ENCODE measurements around the gene ST6GAL2.

Gene ST6GAL2, protein sequence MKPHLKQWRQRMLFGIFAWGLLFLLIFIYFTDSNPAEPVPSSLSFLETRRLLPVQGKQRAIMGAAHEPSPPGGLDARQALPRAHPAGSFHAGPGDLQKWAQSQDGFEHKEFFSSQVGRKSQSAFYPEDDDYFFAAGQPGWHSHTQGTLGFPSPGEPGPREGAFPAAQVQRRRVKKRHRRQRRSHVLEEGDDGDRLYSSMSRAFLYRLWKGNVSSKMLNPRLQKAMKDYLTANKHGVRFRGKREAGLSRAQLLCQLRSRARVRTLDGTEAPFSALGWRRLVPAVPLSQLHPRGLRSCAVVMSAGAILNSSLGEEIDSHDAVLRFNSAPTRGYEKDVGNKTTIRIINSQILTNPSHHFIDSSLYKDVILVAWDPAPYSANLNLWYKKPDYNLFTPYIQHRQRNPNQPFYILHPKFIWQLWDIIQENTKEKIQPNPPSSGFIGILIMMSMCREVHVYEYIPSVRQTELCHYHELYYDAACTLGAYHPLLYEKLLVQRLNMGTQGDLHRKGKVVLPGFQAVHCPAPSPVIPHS

DNA sequence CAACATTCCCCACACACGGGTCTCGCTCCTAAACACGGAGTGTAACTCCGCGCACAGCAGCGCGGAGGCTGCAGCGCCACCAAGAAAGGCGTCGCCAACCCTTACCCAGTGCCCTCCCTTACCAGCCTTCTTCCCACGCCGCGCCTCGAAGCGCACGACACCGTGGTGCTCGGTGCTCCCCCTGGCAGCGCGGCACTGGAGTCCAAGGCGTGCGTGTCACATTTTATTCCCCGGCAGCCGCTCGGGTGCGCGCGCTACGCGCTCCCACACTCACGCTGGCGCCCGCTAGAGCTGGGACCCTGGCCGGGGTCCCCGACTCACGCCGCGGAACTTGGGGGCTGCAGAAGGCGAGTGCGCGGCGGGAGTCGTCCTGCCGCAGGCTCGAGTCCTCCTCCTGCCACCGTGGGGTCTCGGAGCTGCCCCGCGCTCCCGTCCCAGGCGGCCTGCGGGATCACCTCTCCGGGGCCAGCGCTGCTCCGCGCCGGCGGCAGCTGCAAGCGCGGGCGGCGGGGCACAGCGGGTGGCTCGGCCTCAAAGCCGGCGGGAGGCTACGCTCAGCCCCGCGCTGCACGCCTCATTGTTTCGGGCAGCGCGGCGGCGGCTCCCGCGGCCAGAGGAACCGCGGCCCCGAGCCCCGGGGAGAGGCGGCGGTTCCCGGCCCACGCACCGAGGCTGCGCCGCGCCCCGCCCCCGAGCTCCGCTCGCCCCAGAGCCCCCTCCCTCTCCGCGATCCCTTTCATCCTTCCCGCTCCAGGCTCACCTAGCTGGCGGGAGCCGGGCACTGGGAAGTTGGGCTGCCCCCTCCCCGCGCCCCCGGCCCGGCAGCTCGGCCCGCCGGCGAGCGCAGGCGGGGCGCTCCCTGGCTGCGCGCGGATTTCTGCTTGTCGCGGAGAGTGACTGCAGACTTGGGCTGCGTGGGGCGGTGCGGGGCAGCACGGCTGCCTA is at the start of gene ST6GAL2:
TSS of gene ST6GAL2 (minus strand) at position 197 of the 945 bp plus-strand sequence. CDS start 42,190 bp downstream, outside the sequence.
- Histone ChIP-seq H3K36me3 (ENCODE audit: control insufficient read depth, insufficient read depth, low read length) (no peaks in the 10 kb centered on the region), H3K4me3 (ENCODE audit: low read depth, low read length) (peak within 1 kb of the TSS; percentile 63), H3K4me1 (ENCODE audit: control insufficient read depth, insufficient read depth, low read length) (peaks cover 26% of the 10 kb centered on the region; the same call in 1 of the 2 replicates), H3K27ac (ENCODE audit: low read depth, low read length) (no peak within 1 kb of the TSS), H3K27me3 (ENCODE audit: control insufficient read depth, insufficient read depth, low read length) (peaks cover 45% of the 10 kb centered on the region), H3K9ac (ENCODE audit: low read length) (peak within 1 kb of the TSS; percentile 85), H3K9me3 (ENCODE audit: control insufficient read depth, insufficient read depth, low read depth, low read length) (no peaks in the 10 kb centered on the region)

DNA sequence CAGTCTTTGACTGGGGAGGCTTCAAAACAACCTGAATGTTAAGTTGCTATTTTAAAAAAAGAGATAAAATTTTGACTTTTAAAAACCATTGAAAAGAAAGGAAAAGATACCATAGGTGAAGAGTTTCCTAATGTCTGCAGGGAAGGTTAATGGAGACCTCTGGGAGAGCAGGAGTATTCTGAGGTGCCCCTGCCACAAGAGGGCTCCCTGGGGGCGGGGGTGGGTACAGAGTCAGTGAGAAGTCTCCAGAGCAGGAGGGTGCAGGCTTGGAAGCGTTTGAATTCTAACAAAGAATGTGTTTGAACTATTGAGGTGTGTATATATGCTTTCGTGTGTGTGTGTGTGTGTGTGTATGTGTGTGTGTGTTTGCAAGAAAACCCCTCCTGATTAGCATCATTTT is 46.7 kb upstream of the ST6GAL2 start:
- H3K4me3 ChIP-seq (ENCODE audit: low read depth, low read length) = no peak overlapping the region
- no peaks in the 10 kb centered on the region for H3K4me1 ChIP-seq (ENCODE audit: control insufficient read depth, insufficient read depth, low read length)
- no peak overlapping the region for H3K9ac ChIP-seq (ENCODE audit: low read length)
- H3K27me3 ChIP-seq (ENCODE audit: control insufficient read depth, insufficient read depth, low read length) = no peaks in the 10 kb centered on the region
- no peaks in the 10 kb centered on the region for H3K9me3 ChIP-seq (ENCODE audit: control insufficient read depth, insufficient read depth, low read depth, low read length)
- no peaks in the 10 kb centered on the region for H3K36me3 ChIP-seq (ENCODE audit: control insufficient read depth, insufficient read depth, low read length)
- H3K27ac ChIP-seq (ENCODE audit: low read depth, low read length) = no peak overlapping the region

DNA sequence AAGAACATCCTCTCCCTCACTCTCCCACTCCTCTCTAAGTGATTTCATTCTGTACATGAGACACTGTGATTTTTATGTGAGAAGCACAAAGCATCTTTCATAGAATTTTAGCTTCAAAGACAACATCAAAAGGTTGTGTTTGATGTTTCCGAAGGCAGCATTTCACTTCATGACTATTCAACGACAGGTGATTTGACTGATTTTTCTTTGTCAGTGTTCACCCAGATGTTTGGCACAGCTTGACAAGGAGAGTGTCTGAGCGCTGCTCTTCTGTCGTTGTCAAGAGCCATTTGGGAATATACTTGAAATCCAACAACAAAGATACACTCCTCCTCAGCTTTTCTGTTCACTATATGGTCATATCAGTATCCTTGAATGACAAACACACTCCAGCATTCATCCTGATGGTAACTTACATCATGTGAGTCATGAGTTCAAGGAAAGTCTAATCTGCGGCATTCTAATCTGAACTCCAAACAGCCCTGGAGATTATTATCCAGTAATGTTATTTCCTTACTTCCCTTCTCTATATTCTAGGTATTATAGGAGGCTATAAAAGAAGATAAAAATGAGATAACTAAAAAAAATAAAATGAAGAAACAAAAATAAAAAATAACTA is 45.9 kb upstream of the ST6GAL2 start:
- Histone ChIP-seq H3K27ac (ENCODE audit: low read depth, low read length) (no peak overlapping the region), H3K36me3 (ENCODE audit: control insufficient read depth, insufficient read depth, low read length) (no peaks in the 10 kb centered on the region), H3K4me3 (ENCODE audit: low read depth, low read length) (no peak overlapping the region), H3K9me3 (ENCODE audit: control insufficient read depth, insufficient read depth, low read depth, low read length) (peaks cover 3% of the 10 kb centered on the region; the same call in 1 of the 2 replicates), H3K27me3 (ENCODE audit: control insufficient read depth, insufficient read depth, low read length) (no peaks in the 10 kb centered on the region), H3K4me1 (ENCODE audit: control insufficient read depth, insufficient read depth, low read length) (no peaks in the 10 kb centered on the region), H3K9ac (ENCODE audit: low read length) (no peak overlapping the region)

DNA sequence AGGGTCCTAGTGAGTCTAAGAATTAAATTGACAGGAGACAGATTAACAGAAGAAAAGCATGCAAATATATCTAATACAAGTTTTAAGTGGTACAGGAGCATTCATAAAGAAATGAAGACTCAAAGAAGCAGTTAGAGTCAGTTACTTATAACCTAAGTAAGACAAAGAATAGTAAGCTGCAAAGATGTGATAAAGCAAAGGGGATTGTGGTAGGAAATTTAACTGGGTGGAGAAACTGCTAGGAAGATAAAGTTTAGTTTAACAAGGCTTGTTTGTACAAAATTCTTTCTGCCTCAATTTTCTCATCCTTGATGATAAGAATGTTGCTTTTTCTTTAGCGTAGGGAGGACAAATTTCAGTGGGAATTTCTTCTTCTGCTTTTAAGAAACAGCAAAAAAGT is 35.5 kb upstream of the ST6GAL2 start:
- Histone ChIP-seq H3K4me3 (ENCODE audit: low read depth, low read length) (no peak overlapping the region), H3K9me3 (ENCODE audit: control insufficient read depth, insufficient read depth, low read depth, low read length) (peaks cover 3% of the 10 kb centered on the region; the same call in 1 of the 2 replicates), H3K9ac (ENCODE audit: low read length) (no peak overlapping the region), H3K27ac (ENCODE audit: low read depth, low read length) (no peak overlapping the region), H3K4me1 (ENCODE audit: control insufficient read depth, insufficient read depth, low read length) (peaks cover 8% of the 10 kb centered on the region; the same call in 1 of the 2 replicates), H3K27me3 (ENCODE audit: control insufficient read depth, insufficient read depth, low read length) (no peaks in the 10 kb centered on the region), H3K36me3 (ENCODE audit: control insufficient read depth, insufficient read depth, low read length) (no peaks in the 10 kb centered on the region)

DNA sequence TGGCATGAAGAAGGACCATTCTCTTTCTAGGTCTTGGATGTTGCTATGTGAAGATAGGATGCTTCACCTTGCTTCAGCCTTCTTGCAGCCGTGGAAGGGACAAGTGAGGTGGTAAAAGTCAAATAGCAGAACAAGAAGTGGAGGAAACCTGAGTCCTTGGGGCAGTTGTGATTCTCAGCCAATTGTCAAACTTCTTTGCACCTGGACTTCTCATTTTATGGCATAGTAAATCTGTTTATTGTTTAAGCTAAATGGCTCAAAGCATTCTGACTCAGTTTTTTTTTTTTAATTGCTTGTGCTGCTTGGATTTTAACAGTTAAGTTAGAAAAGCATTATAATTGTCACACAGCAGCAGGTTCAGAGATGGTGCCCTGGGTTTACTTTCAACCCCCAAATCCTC is 33.0 kb upstream of the ST6GAL2 start:
- Histone ChIP-seq H3K36me3 (ENCODE audit: control insufficient read depth, insufficient read depth, low read length) (no peaks in the 10 kb centered on the region), H3K9ac (ENCODE audit: low read length) (no peak overlapping the region), H3K9me3 (ENCODE audit: control insufficient read depth, insufficient read depth, low read depth, low read length) (no peaks in the 10 kb centered on the region), H3K4me3 (ENCODE audit: low read depth, low read length) (no peak overlapping the region), H3K27ac (ENCODE audit: low read depth, low read length) (no peak overlapping the region), H3K27me3 (ENCODE audit: control insufficient read depth, insufficient read depth, low read length) (no peaks in the 10 kb centered on the region), H3K4me1 (ENCODE audit: control insufficient read depth, insufficient read depth, low read length) (peaks cover 8% of the 10 kb centered on the region; the same call in 1 of the 2 replicates)

DNA sequence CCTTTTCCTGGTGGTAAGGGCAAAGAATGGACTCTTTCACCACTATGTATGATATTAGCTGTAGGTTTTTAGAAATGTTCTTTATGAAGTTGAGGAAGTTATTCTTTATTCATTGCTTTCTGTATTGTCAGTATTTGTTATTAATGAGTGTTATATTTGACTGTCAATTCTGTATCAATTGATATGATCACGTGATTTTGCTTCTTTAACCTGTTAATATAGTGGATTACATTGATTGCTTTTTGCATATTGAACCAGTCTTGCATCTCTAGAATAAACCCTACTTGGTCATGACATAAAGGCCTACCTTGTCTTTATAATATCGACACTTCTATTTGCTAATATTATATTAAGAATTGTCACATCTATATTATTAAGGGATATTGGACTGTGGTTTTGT is 18.3 kb upstream of the ST6GAL2 start:
- peaks cover 4% of the 10 kb centered on the region for H3K9me3 ChIP-seq (ENCODE audit: control insufficient read depth, insufficient read depth, low read depth, low read length)
- no peak overlapping the region for H3K4me3 ChIP-seq (ENCODE audit: low read depth, low read length)
- no peak overlapping the region for H3K9ac ChIP-seq (ENCODE audit: low read length)
- H3K27ac ChIP-seq (ENCODE audit: low read depth, low read length) = no peak overlapping the region
- H3K4me1 ChIP-seq (ENCODE audit: control insufficient read depth, insufficient read depth, low read length) = no peaks in the 10 kb centered on the region
- H3K27me3 ChIP-seq (ENCODE audit: control insufficient read depth, insufficient read depth, low read length) = no peaks in the 10 kb centered on the region
- H3K36me3 ChIP-seq (ENCODE audit: control insufficient read depth, insufficient read depth, low read length) = no peaks in the 10 kb centered on the region

DNA sequence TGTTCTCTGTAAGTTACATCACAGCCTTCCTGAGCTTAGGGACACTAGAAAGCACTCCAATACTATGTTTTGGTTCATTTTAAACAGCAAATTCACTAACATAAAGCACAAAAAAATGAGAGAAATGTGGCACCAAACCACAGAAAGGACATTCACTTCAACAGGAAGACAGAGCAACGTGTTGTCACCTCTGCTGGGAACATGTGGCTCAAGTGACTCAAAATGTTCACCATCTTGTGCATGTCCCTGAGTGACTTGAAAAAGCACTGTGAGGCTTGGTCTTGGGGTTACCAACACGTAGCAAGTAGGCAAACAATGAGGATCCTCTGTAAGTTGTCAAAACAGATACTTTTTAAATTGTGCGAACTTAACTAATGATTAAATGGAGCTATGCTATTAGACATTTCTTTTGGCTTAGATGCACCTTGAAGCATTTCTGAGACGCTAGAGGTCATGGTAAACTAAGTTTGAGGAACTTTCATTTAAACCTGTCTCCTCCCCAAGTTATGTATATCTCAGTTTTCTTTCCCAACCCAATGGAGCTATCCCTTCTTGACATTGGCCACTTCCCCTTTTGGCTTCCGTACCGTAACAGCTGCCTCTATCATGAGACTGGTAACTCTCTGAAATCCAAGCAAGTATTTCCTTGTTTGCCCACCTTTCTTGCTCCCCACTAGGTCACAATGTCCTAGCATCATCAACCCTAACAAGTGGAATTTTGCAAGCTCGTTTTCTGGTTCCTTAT is 14.0 kb upstream of the ST6GAL2 start:
- Histone ChIP-seq H3K9me3 (ENCODE audit: control insufficient read depth, insufficient read depth, low read depth, low read length) (no peaks in the 10 kb centered on the region; the same call in 1 of the 2 replicates), H3K27me3 (ENCODE audit: control insufficient read depth, insufficient read depth, low read length) (no peaks in the 10 kb centered on the region), H3K36me3 (ENCODE audit: control insufficient read depth, insufficient read depth, low read length) (no peaks in the 10 kb centered on the region)

DNA sequence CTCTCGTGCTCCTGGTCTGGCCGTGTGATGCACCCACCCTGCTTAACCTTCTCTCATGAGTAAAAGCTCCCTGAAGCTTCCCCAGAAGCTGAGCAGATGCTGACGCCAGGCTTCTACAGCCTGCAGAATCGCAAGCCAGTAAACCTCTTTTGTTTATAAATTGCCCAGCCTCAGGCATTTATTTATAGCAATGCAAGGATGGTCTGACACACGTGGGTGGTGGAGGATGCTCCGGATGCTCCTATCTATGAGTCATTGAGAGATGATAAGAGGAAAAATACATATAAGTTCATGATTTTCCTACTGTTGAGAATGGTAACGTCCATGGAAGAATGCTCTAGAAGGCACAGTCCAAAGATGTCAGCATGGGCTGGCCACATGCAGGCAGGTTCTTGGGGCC is 8.6 kb upstream of the ST6GAL2 start:
- Histone ChIP-seq H3K27me3 (ENCODE audit: control insufficient read depth, insufficient read depth, low read length) (no peaks in the 10 kb centered on the region), H3K27ac (ENCODE audit: low read depth, low read length) (no peak overlapping the region), H3K9ac (ENCODE audit: low read length) (no peak overlapping the region), H3K4me3 (ENCODE audit: low read depth, low read length) (no peak overlapping the region), H3K9me3 (ENCODE audit: control insufficient read depth, insufficient read depth, low read depth, low read length) (no peaks in the 10 kb centered on the region), H3K36me3 (ENCODE audit: control insufficient read depth, insufficient read depth, low read length) (no peaks in the 10 kb centered on the region), H3K4me1 (ENCODE audit: control insufficient read depth, insufficient read depth, low read length) (peaks cover 12% of the 10 kb centered on the region; the same call in 1 of the 2 replicates)

More for the DNA sequence above, 14.0 kb upstream of the ST6GAL2 start:
- H3K4me3 ChIP-seq (ENCODE audit: low read depth, low read length) = no peak overlapping the region
- H3K27ac ChIP-seq (ENCODE audit: low read depth, low read length) = no peak overlapping the region
- H3K9ac ChIP-seq (ENCODE audit: low read length) = no peak overlapping the region
- H3K4me1 ChIP-seq (ENCODE audit: control insufficient read depth, insufficient read depth, low read length) = no peaks in the 10 kb centered on the region

DNA sequence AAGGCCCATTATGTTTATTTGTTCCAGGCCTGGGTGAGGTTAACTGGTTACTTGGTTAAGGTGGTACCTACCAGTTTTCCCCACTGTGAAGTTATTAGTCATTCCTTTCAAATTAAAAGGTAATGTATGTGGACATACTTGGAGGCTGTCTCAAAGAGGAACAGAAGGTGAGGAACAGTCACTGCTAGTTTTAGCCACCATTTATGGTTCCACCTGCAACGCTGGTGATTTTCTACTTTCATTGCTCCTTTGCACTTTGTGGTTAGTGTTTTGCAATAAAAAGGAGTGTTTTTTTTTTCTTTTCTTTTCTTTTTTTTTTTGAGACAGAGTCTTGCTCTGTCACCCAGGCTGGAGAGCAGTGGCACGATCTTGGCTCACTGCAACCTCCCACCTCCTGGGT is 6.1 kb upstream of the ST6GAL2 start:
- Histone ChIP-seq H3K4me1 (ENCODE audit: control insufficient read depth, insufficient read depth, low read length) (peaks cover 15% of the 10 kb centered on the region; the same call in 1 of the 2 replicates), H3K36me3 (ENCODE audit: control insufficient read depth, insufficient read depth, low read length) (no peaks in the 10 kb centered on the region), H3K4me3 (ENCODE audit: low read depth, low read length) (no peak overlapping the region)

DNA sequence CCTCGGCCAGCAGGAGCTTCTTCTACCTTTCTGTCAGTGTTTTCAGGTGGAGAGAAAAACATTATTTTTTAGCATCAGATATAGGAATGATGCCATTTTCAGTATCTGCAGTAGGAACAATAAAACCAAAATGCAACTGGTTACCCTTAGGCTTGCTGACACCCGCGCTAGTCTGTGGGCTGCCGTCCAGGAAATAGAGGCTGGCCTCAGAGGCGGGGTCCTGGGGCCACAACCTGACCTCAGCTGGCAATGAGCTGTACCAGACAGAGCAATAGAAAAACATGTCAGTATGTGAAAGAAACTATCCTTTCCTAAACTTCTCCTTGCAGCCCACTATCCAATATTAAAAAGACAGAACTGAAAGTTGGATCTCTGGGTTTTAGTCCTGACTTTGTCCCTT is 4.6 kb upstream of the ST6GAL2 start:
- peaks cover 15% of the 10 kb centered on the region; the same call in 1 of the 2 replicates for H3K4me1 ChIP-seq (ENCODE audit: control insufficient read depth, insufficient read depth, low read length)
- H3K36me3 ChIP-seq (ENCODE audit: control insufficient read depth, insufficient read depth, low read length) = no peaks in the 10 kb centered on the region
- H3K27me3 ChIP-seq (ENCODE audit: control insufficient read depth, insufficient read depth, low read length) = peaks cover 27% of the 10 kb centered on the region
- H3K4me3 ChIP-seq (ENCODE audit: low read depth, low read length) = no peak overlapping the region
- no peak overlapping the region for H3K27ac ChIP-seq (ENCODE audit: low read depth, low read length)
- H3K9ac ChIP-seq (ENCODE audit: low read length) = no peak overlapping the region
- H3K9me3 ChIP-seq (ENCODE audit: control insufficient read depth, insufficient read depth, low read depth, low read length) = no peaks in the 10 kb centered on the region

More for the DNA sequence above, 6.1 kb upstream of the ST6GAL2 start:
- Histone ChIP-seq H3K9me3 (ENCODE audit: control insufficient read depth, insufficient read depth, low read depth, low read length) (no peaks in the 10 kb centered on the region), H3K9ac (ENCODE audit: low read length) (no peak overlapping the region), H3K27ac (ENCODE audit: low read depth, low read length) (no peak overlapping the region), H3K27me3 (ENCODE audit: control insufficient read depth, insufficient read depth, low read length) (peaks cover 14% of the 10 kb centered on the region)
